ENCODE measurements around the gene RIMS1. TPM values are rescaled to one million over a fixed set of nuclear protein-coding genes. Genes with fewer than 3 reads are reported as not detected.

Gene RIMS1
- total and polyA plus RNA-seq, 4 donors: 0.09 to 0.17 TPM; not detected in 2

DNA sequence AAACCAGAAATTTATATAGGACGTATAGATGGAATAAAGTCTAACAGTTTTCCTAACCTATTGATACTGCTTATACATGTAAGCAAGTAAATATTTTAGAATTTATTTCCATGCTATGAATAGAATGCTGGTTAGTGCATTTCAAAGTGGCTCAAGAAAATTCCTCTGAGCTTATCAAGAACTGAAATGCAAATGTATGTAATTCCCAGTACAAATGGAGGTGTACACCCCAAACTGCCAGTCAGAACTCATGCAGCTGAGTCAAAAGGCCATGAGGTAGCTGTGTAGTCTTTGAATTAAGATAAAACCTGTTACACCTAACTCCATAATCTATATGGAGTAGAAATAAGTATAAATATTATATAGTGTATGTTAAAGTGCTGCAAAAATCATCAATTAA lies 503.3 kb downstream of the RIMS1 start:
- peaks cover 0 to 13% (median 0%) of the 10 kb centered on the region in 4 donors for H3K27me3 ChIP-seq (ENCODE audit: control insufficient read depth in 4 of 4, insufficient read depth in 4 of 4, low read length in 3 of 4)
- WGBS: 95% methylated on average over 1 of the region's 1 CpG
- no peaks in the 10 kb centered on the region for H3K36me3 ChIP-seq (ENCODE audit: control insufficient read depth in 4 of 4, insufficient read depth in 3 of 4, low read depth in 1 of 4, low read length in 3 of 4)
- no peaks in the 10 kb centered on the region for H3K4me1 ChIP-seq (ENCODE audit: control insufficient read depth in 4 of 4, insufficient read depth in 4 of 4, low read length in 3 of 4)
- TF ChIP-seq GABPA (IDR thresholded peaks at IDR 0.05 in 1 of 2, conservative IDR thresholded peaks at IDR 0.05 in 1 of 2): no peak
- TF ChIP-seq, protein P1, sequence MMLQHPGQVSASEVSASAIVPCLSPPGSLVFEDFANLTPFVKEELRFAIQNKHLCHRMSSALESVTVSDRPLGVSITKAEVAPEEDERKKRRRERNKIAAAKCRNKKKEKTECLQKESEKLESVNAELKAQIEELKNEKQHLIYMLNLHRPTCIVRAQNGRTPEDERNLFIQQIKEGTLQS (IDR thresholded peaks at IDR 0.05): no peak
- TF ChIP-seq EGR1 (IDR thresholded peaks at IDR 0.05; ENCODE audit: low read depth in 2 of 2): no peak
- TF ChIP-seq, protein P2, sequence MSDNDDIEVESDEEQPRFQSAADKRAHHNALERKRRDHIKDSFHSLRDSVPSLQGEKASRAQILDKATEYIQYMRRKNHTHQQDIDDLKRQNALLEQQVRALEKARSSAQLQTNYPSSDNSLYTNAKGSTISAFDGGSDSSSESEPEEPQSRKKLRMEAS (IDR thresholded peaks at IDR 0.05): no peak
- TF ChIP-seq, protein P3, sequence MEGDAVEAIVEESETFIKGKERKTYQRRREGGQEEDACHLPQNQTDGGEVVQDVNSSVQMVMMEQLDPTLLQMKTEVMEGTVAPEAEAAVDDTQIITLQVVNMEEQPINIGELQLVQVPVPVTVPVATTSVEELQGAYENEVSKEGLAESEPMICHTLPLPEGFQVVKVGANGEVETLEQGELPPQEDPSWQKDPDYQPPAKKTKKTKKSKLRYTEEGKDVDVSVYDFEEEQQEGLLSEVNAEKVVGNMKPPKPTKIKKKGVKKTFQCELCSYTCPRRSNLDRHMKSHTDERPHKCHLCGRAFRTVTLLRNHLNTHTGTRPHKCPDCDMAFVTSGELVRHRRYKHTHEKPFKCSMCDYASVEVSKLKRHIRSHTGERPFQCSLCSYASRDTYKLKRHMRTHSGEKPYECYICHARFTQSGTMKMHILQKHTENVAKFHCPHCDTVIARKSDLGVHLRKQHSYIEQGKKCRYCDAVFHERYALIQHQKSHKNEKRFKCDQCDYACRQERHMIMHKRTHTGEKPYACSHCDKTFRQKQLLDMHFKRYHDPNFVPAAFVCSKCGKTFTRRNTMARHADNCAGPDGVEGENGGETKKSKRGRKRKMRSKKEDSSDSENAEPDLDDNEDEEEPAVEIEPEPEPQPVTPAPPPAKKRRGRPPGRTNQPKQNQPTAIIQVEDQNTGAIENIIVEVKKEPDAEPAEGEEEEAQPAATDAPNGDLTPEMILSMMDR (IDR thresholded peaks at IDR 0.05; ENCODE audit: low read depth, low read length, missing input control): no peak
- no peak for TF ChIP-seq NR2F2 (IDR thresholded peaks at IDR 0.05)
- TF ChIP-seq TAF1 (conservative IDR thresholded peaks at IDR 0.05): no peak
- no peak for TF ChIP-seq SP1 (IDR thresholded peaks at IDR 0.05)
- TF ChIP-seq, protein P4, sequence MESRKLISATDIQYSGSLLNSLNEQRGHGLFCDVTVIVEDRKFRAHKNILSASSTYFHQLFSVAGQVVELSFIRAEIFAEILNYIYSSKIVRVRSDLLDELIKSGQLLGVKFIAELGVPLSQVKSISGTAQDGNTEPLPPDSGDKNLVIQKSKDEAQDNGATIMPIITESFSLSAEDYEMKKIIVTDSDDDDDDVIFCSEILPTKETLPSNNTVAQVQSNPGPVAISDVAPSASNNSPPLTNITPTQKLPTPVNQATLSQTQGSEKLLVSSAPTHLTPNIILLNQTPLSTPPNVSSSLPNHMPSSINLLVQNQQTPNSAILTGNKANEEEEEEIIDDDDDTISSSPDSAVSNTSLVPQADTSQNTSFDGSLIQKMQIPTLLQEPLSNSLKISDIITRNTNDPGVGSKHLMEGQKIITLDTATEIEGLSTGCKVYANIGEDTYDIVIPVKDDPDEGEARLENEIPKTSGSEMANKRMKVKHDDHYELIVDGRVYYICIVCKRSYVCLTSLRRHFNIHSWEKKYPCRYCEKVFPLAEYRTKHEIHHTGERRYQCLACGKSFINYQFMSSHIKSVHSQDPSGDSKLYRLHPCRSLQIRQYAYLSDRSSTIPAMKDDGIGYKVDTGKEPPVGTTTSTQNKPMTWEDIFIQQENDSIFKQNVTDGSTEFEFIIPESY (IDR thresholded peaks at IDR 0.05): no peak
- no peak for TF ChIP-seq HNF4G (IDR thresholded peaks at IDR 0.05)
- TF ChIP-seq RAD21 (IDR thresholded peaks at IDR 0.05): no peak
- no peak overlapping the region for H3K9ac ChIP-seq (ENCODE audit: low read depth in 1 of 2, low read length in 2 of 2)
- DNase-seq (ENCODE audit: low spot score): no peak
- H3K4me3 ChIP-seq (ENCODE audit: low read depth in 1 of 3, low read length in 3 of 3): no peak overlapping the region
- no peaks in the 10 kb centered on the region for H3K9me3 ChIP-seq (ENCODE audit: control insufficient read depth in 4 of 4, low read length in 3 of 4)
- H3K27ac ChIP-seq (ENCODE audit: low read depth in 1 of 2, low read length in 2 of 2): no peak overlapping the region

DNA sequence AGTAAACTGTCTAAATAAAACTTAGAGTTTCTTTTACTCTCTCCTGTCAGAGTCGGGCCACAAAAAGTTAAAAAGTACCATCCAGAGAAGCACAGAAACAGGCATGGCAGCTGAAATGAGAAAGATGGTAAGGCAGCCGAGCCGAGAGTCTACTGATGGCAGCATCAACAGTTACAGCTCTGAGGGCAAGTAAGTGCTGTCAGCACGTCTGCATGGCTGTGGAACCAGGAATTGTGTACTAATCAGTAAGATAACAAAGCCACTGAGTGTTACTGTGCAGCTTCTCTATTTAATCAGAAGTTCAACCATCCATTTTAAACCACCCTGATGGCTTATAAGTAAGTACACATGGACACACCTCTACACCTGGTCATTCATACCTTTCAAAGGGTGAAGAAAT lies 504.2 kb downstream of the RIMS1 start:
- no peaks in the 10 kb centered on the region for H3K9me3 ChIP-seq (ENCODE audit: control insufficient read depth in 4 of 4, low read length in 3 of 4)
- DNase-seq (ENCODE audit: low spot score): no peak
- no peak overlapping the region for H3K4me3 ChIP-seq (ENCODE audit: low read depth in 1 of 3, low read length in 3 of 3)
- no peaks in the 10 kb centered on the region for H3K36me3 ChIP-seq (ENCODE audit: control insufficient read depth in 4 of 4, insufficient read depth in 3 of 4, low read depth in 1 of 4, low read length in 3 of 4)
- H3K4me1 ChIP-seq (ENCODE audit: control insufficient read depth in 4 of 4, insufficient read depth in 4 of 4, low read length in 3 of 4): no peaks in the 10 kb centered on the region
- H3K27me3 ChIP-seq (ENCODE audit: control insufficient read depth in 4 of 4, insufficient read depth in 4 of 4, low read length in 3 of 4): peaks cover 0 to 13% (median 0%) of the 10 kb centered on the region in 4 donors
- H3K27ac ChIP-seq (ENCODE audit: low read depth in 1 of 2, low read length in 2 of 2): no peak overlapping the region
- whole genome bisulfite sequencing: 59% methylated on average over 4 of the region's 4 CpGs
- TF ChIP-seq HNF4G (IDR thresholded peaks at IDR 0.05) (no peak), TAF1 (conservative IDR thresholded peaks at IDR 0.05) (no peak)
- TF ChIP-seq, protein P1 (IDR thresholded peaks at IDR 0.05): no peak
- no peak overlapping the region for H3K9ac ChIP-seq (ENCODE audit: low read depth in 1 of 2, low read length in 2 of 2)

DNA sequence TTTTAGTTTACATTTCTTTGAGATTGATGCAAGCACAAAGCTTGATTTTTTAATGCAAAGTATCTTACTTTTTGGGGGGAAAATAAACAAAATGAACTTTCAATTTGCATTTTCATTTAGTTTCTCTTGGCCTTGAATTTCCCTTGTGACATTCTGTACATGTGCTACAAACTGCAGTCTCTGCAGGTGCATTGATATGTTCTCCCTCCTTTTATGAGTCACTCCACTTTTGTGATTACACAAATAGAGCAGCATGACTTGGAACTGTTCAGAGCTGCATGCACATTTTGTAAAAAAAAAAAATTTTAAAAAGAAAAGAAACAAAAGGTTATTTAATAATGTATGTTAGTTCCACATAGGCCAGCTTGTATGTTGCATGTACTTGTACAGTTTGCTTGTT lies 515.5 kb downstream of the RIMS1 start:
- Histone ChIP-seq H3K9me3 (ENCODE audit: control insufficient read depth in 4 of 4, low read length in 3 of 4) (no peaks in the 10 kb centered on the region), H3K27me3 (ENCODE audit: control insufficient read depth in 4 of 4, insufficient read depth in 4 of 4, low read length in 3 of 4) (no peaks in the 10 kb centered on the region), H3K27ac (ENCODE audit: low read depth in 1 of 2, low read length in 2 of 2) (no peak overlapping the region), H3K4me1 (ENCODE audit: control insufficient read depth in 4 of 4, insufficient read depth in 4 of 4, low read length in 3 of 4) (no peaks in the 10 kb centered on the region), H3K36me3 (ENCODE audit: control insufficient read depth in 4 of 4, insufficient read depth in 3 of 4, low read depth in 1 of 4, low read length in 3 of 4) (no peaks in the 10 kb centered on the region), H3K9ac (ENCODE audit: low read depth in 1 of 2, low read length in 2 of 2) (no peak overlapping the region), H3K4me3 (ENCODE audit: low read depth in 1 of 3, low read length in 3 of 3) (no peak overlapping the region)
- no peak for DNase-seq (ENCODE audit: low spot score)
- TF ChIP-seq RAD21 (IDR thresholded peaks at IDR 0.05): no peak

Measured in liver (tissue), 9 donors.